ENCODE data around the gene BCL2L11.

The BCL2L11 gene

DNA sequence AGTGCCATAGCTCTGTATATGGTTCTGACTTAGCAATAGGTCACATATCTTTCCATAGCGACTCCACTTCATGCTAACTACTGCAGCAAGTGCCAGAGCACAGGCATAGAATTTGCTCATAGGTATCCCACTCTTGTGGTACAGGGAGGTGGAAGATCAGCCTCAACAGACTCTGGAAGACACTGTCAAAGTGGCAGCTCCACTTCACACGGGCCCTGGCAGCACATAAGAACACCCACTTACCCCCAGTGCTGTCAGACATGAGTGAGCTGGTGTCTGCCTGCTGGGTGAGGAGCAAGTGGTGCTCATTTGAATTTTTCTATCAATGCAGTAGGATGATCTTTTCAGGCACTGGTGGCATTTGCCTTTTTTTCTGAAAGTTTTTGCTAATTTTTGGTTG is 48.6 kb downstream of the BCL2L11 start:
- TF ChIP-seq, protein P1, sequence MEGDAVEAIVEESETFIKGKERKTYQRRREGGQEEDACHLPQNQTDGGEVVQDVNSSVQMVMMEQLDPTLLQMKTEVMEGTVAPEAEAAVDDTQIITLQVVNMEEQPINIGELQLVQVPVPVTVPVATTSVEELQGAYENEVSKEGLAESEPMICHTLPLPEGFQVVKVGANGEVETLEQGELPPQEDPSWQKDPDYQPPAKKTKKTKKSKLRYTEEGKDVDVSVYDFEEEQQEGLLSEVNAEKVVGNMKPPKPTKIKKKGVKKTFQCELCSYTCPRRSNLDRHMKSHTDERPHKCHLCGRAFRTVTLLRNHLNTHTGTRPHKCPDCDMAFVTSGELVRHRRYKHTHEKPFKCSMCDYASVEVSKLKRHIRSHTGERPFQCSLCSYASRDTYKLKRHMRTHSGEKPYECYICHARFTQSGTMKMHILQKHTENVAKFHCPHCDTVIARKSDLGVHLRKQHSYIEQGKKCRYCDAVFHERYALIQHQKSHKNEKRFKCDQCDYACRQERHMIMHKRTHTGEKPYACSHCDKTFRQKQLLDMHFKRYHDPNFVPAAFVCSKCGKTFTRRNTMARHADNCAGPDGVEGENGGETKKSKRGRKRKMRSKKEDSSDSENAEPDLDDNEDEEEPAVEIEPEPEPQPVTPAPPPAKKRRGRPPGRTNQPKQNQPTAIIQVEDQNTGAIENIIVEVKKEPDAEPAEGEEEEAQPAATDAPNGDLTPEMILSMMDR (IDR thresholded peaks at IDR 0.05; ENCODE audit: extremely low read depth, insufficient read depth, missing control alignments): no peak
- in situ Hi-C loops (cut with MboI; ENCODE audit: low pct_unique_long_range_greater_than_20kb, low sequenced_read_pairs, unreplicated experiment): no loop called here
- no peak for DNase-seq (ENCODE audit: low spot score)

GRCh38 chr2:111169924-111170323 is 49.2 kb downstream of the BCL2L11 start:
- no peak for DNase-seq (ENCODE audit: low spot score)
- TF ChIP-seq, protein P1 (IDR thresholded peaks at IDR 0.05; ENCODE audit: extremely low read depth, insufficient read depth, missing control alignments): no peak
- in situ Hi-C loops (cut with MboI; ENCODE audit: low pct_unique_long_range_greater_than_20kb, low sequenced_read_pairs, unreplicated experiment): no loop called here

- no peak for DNase-seq (ENCODE audit: low spot score)
- TF ChIP-seq, protein P1 (IDR thresholded peaks at IDR 0.05; ENCODE audit: extremely low read depth, insufficient read depth, missing control alignments): no peak
- in situ Hi-C loops (cut with MboI; ENCODE audit: low pct_unique_long_range_greater_than_20kb, low sequenced_read_pairs, unreplicated experiment): no loop called here
These were observed 50.7 kb downstream of the BCL2L11 start for GRCh38 chr2:111171337-111171930.

DNA sequence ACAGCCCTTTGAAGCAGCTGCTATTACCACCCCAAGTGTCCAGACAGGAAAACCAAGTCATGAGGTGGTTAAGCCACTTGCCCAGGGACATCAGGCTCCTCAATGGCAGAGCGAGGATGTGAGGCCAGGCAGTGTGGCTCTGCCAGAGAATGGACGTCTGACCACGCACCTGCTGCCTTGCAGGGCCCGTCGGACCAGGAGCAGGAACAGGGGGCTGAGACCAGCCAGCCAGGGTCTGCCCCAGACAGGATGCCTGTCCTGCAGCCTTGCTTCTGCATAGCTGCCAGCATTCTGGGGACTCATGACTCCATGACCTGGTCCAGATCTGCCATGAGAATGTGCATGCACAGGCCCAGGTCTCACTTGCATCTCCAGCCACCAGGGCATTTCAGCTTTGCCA is 52.0 kb downstream of the BCL2L11 start:
- in situ Hi-C loops (cut with MboI; ENCODE audit: low pct_unique_long_range_greater_than_20kb, low sequenced_read_pairs, unreplicated experiment): no loop called here
- TF ChIP-seq, protein P1 (IDR thresholded peaks at IDR 0.05; ENCODE audit: extremely low read depth, insufficient read depth, missing control alignments): no peak
- DNase-seq (ENCODE audit: low spot score): no peak

DNA sequence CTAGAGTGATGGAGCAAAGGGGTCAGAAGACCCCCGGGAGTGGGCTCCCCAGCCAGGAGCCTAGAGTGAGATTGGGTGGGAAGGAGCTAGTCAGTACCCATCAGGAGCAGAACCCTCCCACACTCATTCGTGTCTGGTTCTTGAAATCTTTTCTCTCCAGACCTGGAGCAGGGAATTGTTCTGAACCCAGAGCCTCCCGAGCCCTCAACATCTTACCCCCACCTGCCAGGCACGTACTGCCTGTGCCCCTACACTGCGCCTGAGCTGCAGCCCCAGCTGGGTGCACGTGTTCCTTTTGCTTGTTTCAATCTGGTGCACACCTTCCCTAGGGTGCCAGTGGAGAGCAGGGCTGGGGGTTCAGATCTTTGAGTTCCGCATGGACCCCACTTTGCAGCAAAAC is 52.6 kb downstream of the BCL2L11 start:
- no peak for DNase-seq (ENCODE audit: low spot score)
- in situ Hi-C loops (cut with MboI; ENCODE audit: low pct_unique_long_range_greater_than_20kb, low sequenced_read_pairs, unreplicated experiment): no loop called here
- TF ChIP-seq, protein P1 (IDR thresholded peaks at IDR 0.05; ENCODE audit: extremely low read depth, insufficient read depth, missing control alignments): no peak

- TF ChIP-seq, protein P1 (IDR thresholded peaks at IDR 0.05; ENCODE audit: extremely low read depth, insufficient read depth, missing control alignments): no peak
- in situ Hi-C loops (cut with MboI; ENCODE audit: low pct_unique_long_range_greater_than_20kb, low sequenced_read_pairs, unreplicated experiment): no loop called here
- DNase-seq (ENCODE audit: low spot score): no peak
These were observed 53.1 kb downstream of the BCL2L11 start for GRCh38 chr2:111173856-111174255.
